OCI-M1 (cell line): ENCODE data around the gene PAN2.
"Not testable (repeated sequence)": the region's sequence is repeated elsewhere in the genome, so short reads cannot be mapped to it uniquely, and the experiment has no call there.

Experiments used
- DNase-seq: peaks from one replicate; lab custom pipeline; 2025; lab: John Stamatoyannopoulos, UW

PAN2 gene, protein sequence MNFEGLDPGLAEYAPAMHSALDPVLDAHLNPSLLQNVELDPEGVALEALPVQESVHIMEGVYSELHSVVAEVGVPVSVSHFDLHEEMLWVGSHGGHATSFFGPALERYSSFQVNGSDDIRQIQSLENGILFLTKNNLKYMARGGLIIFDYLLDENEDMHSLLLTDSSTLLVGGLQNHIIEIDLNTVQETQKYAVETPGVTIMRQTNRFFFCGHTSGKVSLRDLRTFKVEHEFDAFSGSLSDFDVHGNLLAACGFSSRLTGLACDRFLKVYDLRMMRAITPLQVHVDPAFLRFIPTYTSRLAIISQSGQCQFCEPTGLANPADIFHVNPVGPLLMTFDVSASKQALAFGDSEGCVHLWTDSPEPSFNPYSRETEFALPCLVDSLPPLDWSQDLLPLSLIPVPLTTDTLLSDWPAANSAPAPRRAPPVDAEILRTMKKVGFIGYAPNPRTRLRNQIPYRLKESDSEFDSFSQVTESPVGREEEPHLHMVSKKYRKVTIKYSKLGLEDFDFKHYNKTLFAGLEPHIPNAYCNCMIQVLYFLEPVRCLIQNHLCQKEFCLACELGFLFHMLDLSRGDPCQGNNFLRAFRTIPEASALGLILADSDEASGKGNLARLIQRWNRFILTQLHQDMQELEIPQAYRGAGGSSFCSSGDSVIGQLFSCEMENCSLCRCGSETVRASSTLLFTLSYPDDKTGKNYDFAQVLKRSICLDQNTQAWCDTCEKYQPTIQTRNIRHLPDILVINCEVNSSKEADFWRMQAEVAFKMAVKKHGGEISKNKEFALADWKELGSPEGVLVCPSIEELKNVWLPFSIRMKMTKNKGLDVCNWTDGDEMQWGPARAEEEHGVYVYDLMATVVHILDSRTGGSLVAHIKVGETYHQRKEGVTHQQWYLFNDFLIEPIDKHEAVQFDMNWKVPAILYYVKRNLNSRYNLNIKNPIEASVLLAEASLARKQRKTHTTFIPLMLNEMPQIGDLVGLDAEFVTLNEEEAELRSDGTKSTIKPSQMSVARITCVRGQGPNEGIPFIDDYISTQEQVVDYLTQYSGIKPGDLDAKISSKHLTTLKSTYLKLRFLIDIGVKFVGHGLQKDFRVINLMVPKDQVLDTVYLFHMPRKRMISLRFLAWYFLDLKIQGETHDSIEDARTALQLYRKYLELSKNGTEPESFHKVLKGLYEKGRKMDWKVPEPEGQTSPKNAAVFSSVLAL

DNA sequence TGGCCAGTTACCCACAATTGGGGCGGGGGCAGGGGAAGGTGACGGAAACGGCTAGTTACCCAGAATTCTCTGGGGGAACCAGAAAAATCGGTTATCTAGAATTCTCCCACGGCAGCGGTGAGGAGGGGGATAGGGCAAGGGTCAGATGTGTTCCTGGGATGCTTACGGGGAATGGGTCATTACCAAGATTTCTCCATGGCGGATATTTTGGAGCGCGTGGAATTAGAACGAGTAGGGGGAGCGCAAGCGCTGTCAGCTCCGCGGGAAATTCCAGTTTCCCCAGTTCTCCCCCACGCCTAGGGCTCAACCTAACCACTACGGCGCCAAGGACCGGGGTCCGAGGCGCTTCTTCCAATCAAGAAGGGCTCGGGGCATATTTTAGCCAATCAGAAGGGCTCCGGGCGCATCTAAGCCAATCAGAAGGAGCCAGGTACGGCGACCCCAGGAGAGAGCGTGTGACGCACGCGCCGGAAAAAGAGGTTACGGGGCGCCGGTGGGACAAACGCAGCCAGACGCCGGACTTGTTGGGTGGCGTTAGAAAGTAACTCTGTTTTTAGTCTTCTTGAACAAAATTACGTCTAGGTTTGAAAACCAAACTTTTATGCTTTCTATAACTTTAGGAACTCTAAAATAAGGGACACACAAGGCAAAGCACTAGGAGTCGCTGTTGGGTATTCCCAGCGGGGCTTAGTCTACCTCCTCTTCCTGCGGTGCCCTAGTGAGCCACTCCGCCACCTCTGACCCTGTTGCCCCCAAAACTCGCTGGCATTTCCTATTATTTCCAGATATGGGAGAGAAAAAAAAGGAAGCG, at the start of gene PAN2:
Gene PAN2 (minus strand): TSS at position 322 of the 811 bp plus-strand sequence. CDS start 906 bp downstream, outside the sequence.
- peak; percentile 98 for DNase-seq

DNA sequence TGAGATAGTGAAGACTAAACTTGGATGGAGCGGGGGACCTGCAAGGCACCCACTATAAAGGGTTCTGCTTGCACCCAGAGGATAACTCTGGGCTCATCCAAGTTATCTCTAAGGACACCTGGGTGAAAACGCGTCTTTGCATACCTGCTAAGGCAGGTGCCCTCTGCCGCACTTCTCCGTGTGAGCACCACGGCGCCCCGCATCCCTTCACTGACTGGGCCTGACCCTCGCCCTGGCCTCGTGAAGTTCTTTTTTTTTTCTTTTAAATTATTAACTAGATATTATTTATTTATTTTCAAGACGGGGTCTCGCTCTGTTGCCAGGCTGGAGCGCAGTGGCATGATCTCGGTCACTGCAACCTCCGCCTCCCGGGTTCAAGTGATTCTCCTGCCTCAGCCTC, 48.8 kb upstream of the PAN2 start:
- DNase-seq: no peak

DNA sequence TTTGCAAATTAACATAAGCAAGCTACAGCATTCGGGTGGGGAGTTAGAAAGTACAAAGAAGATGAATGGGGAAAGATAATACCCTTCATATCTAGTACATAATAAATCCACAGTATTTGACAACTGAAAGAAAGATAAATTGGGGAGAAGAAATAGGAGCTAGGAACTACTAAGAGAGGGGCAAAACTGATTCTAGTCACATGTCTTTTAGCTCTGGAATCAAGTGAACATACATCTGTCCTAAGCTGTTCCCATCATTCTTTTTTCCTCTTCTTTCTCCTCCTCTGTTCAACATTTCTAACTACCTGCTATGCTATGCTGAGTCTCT, 44.2 kb upstream of the PAN2 start:
- DNase-seq: no peak

DNA sequence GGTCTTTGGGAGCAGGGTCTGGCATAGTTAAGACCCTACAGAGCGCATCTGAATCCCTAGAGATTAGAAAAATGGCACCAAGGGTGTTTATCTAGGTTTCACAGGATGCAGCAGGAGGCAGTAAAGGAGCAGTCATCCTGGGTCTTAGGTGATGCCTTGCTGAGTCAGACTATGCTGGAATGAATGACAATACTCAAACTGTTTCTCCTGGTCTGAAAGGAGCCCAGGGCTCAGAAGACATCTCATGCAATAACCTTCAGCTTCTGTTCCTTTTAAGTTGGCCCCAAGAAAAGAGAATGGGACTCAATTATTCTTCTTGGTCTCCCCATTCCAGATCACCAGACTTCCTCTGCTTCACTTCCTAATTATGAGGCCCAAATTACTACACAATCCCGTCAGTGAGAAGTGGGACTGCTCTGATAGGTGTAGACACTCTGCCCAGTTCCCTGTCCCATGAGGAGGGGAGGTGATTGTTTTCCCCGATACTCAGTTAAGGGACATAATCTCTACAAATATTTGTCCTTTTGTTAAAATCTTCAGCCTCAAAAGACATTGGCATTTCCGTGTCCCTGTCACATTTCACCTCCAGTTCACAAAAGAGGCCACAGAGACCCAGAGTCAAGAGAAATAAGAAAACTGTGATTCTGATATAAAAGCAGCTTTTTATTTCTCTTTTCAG, 43.6 kb upstream of the PAN2 start:
- DNase-seq: peak; percentile 47

DNA sequence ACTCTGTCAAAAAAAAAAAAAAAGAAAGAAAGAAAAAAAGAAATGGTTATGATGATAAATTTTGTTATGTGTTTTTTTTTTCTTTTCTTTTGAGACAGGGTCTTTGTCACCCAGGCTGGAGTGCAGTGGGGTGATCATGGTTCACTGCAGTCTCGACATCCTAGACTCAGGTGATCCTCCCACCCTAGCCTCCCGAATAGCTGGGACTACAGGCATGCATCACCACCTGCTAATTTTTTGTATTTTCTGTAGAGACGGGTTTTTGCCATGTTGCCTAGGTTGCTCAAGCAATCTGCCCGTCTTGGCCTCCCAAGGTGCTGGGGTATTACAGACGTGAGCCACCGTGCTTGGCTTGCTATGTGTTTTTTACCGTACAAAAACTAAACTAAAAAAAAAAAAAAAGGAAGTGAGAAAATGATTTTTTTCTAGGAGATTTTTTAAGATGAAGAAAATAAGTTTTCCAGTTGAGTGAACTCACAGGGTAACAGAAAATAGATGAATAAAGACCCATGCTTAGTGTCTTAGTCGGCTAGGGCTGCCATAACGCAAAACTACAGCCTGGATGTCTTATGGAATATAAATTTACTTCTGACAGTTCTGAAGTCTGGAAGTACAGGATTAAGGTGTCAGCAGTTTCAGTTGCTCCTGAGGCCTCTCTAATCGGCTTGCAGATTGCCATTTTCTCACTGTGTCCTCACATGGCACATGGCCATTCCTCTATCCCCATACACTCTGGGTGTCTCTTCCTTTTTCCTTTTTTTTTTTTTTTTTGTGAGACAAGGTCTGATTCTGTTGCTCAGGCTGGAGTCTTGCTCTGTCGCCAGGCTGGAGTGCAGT, 42.0 kb upstream of the PAN2 start:
- no peak for DNase-seq

DNA sequence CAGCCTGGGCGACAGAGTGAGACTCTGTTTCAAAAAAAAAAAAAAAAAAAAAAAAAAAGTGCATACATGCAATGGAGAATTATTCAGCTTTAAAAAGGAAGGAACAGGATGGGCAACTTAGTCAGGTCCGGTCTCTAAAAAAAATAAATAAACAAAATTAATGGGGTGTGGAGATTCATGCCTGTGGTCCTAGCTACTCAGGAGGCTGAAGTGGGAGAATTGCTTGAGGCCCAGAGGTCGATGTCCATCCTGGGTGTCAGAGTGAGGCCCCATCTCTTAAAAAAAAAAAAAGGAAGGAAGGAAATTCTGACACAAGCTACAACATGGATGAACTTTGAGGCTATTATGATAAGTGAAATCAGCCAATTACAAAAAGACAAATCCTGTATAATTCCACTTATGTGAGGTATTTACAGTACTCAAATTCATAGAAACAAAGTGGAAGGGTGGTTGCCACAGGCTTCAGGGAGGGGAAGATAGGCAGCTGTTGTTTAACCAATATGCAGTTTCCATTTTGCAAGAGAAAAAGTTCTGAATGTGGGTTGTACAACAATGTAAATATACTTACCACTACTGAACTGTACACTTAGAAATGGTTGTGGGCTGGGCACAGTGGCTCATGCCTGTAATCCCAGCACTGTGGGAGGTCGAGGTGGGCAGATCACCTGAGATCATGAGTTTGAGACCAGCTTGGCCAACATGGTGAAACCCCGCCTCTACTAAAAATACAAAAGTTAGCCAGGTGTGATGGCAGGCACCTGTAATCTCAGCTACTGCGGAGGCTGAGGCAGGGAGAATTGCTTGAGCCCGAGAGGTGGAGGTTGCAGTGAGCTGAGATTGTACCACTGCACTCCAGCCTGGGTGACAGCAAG, 41.2 kb upstream of the PAN2 start:
- no peak for DNase-seq

DNA sequence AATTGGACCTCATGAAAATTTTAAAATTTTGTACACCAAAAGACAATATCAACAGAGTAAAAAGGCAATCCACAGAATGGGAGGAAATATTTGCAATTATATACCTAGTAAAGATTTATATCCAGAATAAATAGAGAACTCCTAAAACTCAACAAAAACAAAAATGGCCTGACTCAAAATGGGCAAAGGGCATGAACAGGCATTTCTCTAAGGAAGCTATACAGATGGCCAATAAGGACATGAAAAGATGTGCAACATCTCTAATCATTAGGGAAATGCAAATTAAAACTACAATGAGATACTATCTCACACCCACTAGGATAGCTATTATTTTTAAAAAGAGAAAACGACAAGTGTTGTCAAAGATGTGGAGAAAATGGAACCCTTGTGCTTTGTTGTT, 39.7 kb upstream of the PAN2 start:
- no peak for DNase-seq

DNA sequence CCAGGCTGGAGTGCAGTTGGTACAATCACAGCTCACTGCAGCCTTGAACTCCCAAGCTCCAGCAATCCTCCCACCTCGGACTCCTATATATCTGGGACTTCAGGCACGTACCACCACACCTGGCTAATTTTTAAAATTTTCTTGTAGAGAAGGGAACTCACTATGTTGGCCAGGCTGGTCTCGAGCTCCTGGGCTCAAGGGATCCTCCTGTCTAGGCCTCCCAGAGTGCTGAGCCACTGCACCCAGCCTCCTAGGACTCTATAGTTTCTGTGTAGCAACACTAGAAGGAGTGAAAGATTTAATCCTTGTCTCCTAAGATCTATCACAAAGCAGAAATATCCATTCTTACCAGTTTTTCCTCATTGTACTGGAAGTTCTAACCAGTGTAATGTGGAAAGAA, 33.1 kb upstream of the PAN2 start:
- no peak for DNase-seq

DNA sequence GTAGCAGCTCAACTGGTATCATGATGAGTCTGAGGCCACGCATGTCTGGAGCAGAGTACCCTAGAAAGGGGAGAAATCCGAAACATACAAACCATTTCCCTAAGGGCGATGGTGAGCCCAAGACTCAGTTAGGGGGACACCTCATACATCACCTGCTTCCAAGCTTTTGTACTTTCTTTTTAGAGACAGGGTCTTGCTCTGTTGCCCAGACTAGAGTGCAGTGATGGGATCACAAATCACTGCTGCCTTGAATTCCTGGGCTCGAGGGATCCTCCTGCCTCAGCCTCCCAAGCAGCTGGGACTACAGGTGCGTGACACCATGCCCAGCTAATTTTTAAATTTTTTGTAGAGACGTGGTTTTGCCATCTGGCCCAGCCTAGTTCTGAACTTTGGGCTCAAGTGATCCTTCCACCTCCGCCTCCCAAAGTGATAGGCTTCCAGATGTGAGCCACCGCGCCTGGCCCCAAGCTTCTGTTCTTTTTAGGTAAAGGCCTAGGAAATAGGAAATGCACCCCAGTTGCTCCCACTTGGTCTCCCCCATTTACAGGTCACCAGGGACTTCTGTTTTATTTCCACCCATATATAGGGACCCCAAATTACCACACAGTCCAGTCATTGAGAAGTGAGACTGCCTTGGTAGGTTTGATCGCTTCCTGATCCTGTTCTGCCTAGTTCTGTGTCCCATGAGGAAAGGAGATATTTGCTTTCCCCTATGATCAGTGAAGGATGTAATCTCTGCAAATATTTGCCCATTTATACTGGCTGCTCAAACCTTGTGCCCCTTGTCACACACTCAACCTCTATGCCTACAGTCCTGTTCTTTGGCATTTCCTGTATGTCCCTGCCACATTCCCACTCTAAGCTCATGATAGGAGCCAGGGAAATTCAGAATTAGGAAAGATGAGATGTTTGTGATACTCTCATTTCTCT, 28.6 kb upstream of the PAN2 start, which contains the start of gene APOF:
Gene APOF (minus strand): TSS at position 728 of the 930 bp plus-strand sequence. CDS start 112 bp downstream, at position 616.
- DNase-seq: no peak

DNA sequence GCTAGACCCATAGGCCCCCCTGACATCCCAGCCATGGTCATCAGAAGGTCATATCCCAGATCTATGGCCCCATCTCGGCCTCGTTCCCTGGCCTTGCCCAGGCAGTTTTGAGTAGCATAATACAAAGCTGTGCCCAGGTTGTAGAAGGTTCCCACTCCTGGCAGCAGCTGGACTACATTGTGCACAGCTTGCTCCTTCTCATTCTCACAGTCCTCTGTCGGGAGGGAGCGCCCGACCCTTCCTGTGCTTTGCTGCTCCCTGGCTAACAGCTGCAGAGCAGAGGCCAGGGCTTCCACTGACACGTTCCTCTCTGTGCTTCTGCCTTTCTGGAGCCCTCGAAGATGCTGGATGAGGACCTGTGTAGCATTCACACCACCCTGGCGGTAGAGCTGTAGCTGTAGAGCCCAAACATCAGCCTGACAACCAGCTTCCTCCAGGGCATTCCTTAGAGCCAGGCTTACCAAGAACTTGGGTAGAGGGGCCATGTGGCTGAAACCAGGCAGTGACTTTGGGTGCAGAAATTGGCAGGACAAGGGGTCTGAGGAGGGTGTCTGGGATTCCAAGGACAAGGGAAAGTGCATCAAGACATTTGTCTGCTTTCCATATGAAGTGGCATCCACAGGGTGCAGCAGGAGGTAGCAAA, 27.8 kb upstream of the PAN2 start:
- no peak for DNase-seq

DNA sequence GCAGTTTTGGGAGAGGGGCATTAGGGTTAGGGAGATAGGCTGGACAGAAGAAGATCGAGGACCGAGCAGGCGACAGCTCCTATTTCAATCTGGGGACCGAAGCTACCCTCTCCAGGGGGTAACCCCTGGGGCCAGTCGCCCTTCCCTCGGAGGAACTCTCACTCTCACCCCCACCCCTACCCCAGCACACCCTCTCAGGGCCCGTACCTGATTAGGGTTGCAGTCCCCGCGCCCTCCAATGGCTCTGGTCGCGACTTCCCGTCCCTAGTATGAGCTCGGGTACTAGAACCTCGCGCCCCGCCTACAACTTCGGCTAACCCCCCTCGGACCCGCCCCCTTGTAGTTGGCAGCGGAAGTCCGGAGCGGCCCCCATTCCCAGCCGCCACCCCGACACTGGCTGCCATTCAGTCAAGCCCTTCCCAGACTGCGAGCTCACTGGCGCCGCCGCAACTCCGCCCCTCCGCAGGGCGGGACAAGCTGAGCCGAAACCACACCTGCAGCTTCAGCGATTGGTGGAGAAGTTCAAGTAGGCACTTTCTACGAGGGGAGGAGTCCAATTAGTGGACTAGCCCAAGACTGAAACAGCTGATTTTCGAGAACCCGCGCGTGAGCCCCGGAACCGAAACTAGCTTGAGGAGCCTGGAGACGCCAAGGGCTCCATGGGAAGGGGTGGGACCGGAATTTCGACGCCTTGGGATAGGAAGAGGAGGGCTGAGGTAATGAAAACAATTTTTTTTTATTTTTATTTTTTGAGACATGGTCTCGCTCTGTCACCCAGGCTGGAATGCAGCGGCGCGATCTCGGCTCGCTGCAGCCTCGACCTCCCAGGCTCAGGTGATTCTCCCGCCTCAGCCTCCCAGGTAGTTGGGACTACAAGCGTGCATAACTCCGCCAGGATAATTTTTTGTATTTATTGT, 26.3 kb upstream of the PAN2 start, which contains the start of gene STAT2:
Gene STAT2 (minus strand): TSS at position 257 of the 917 bp plus-strand sequence. CDS start 3,536 bp downstream, outside the sequence.
- DNase-seq: peak; percentile 100

DNA sequence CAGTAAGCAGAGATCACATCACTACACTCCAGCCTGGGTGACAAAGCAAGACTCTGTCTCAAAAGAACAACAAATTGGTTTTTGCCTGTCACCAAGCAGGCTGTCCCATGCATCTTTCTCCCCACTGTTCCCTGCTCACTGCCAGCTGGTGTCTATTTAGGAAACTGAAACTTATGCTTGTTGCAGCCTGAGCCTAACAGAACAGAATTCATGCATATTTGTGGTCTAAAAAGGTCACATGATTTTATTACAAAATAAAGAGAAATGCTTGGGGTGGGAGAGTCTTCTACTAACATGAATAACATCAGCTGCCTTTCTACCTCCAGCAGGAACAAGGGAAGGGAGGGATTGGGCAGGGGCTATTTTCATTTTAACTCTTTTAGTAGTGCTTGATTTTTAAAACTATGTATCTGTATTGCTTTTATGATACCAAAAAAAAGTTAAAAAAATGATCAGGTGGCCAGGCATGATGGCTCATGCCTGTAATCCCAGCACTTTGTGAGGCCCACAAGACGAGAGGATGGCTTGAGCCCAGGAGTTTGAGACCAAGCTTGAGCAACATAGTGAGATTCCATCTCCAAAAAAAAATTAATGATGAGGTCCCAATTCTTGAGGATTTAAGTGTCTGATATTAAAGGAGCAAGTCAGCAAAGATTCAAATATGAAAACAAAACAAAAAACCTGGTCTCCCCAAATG, 25.2 kb upstream of the PAN2 start:
- peak; percentile 63 for DNase-seq

DNA sequence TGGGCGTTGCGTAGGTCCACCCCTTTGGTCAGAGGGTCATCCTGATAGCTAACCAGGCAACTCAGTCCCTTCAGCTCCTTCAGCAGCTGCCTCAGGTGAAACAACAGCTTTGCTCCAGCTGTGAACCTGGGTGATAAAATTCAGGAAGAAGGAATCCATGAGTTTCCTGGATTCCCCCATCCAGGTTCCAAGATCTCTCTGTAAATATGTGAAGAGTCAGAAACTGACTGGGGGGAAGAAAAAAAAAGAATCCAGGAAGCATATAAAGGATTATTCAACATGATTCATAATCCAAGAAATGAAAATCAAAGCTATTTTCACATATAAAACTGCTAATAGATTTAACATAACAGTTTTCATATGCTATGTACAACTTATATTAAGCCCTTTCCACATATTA, 17.5 kb upstream of the PAN2 start:
- no peak for DNase-seq

DNA sequence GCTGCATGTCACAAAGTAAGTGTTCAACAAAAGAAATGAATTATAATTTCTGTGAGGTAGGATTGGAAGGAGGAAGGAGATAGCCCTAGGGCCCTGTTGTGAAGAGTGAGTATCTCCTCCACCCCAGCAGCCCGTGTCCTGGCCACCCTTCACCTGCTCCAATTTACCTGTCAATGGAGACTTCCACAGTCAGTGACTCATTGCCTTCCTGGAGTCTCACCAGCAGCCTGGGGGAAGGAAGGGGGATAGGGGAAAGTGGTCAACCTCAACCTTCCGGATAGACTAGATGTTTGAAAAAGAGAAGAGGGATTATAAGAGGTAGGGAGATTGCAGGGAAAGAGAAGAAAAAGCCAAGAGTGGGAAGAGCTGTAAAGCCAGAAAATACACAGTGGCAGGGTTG, 16.9 kb upstream of the PAN2 start:
- DNase-seq: no peak

DNA sequence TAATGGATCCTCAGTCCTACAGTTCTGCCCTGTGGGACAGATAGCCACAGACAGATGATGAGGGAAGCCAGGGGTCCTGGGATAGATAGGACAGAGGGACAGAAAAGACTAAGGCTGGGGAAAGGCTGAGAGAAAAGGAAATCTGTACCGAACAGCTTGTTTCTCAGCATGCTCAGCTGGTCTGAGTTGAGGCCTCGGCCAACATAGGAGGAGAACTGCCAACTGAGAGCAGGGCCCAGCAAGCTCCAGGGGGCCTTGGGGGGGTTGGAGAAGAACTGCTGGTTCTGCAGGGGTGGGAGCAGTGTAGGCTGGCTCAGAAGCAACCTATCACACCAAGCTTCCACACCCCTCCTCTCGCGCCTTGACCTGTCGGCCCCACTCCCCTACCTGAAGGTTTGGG, 15.0 kb upstream of the PAN2 start:
- DNase-seq: no peak

DNA sequence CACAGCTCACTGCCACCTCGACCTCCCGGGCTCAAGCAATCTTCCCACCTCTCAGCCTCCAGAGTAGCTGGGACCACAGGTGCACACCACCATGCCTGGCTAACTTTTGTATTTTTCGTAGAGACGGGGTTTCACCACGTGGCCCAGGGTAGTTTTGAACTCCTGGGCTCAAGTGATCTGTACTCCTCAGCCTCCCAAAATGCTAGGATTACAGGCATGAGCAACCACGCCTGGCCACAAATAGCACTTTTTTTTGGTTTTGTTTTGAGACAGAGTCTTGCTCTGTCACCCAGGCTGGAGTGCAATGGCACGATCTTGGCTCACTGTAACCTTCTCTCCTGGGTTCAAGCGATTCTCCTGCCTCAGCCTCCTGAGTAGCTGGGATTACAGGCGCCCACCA, 13.5 kb upstream of the PAN2 start:
- DNase-seq: not testable (repeated sequence)
